Liver (tissue), 3 donors: ENCODE results near the gene FAM209B.

Source experiments
- EGR1 ChIP-seq, 2 donors: IDR thresholded peaks; 2 replicates each; pipeline ENCODE4 v1.6.1; 2016 to 2018; ENCODE audit warnings: antibody characterized with exemption in 2 of 2, low read depth in 2 of 2
- SP1 ChIP-seq: IDR thresholded peaks from 2 replicates; pipeline ENCODE4 v1.6.1; 2018; ENCODE audit warnings: antibody characterized with exemption, mild to moderate bottlenecking
- TAF1 ChIP-seq: conservative IDR thresholded peaks from 2 replicates; pipeline ENCODE4 v1.6.1; 2016; ENCODE audit warnings: antibody characterized with exemption, mild to moderate bottlenecking
- TF ChIP-seq, protein P1 (sequence below): fragments of 150-350 bp; IDR thresholded peaks from 2 replicates; pipeline ENCODE4 v1.5.1; 2017; ENCODE audit warnings: improper control_type of control experiment, low read depth, low read length; ENCODE audit not compliant: missing input control
- TF ChIP-seq, protein P2 (sequence below): IDR thresholded peaks from 2 replicates; pipeline ENCODE4 v1.6.1; 2016; ENCODE audit warnings: antibody characterized with exemption, mild to moderate bottlenecking
- TF ChIP-seq, protein P3 (sequence below): IDR thresholded peaks from 2 replicates; pipeline ENCODE4 v1.6.1; 2016; ENCODE audit warnings: antibody characterized with exemption
- donor health status: healthy.
- donor health status: healthy.

DNA sequence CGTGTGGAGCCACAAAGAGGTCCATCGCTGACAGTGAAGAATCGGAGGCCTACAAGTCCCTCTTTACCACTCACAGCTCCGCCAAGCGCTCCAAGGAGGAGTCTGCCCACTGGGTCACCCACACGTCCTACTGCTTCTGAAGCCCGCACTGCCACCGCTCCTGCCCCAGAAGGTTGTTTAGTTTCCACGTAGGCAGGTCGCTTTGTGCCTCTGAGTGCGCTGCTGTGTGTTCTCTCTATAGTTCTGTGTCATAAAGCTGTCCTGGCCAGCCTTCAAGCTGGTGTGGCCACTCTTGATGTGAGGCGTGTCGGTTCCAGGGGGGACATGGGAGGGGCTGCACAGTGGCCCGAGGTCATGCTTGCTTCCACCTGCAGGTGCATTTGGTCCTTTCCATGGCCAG lies 14.9 kb upstream of the FAM209B start:
- TF ChIP-seq, protein P1, sequence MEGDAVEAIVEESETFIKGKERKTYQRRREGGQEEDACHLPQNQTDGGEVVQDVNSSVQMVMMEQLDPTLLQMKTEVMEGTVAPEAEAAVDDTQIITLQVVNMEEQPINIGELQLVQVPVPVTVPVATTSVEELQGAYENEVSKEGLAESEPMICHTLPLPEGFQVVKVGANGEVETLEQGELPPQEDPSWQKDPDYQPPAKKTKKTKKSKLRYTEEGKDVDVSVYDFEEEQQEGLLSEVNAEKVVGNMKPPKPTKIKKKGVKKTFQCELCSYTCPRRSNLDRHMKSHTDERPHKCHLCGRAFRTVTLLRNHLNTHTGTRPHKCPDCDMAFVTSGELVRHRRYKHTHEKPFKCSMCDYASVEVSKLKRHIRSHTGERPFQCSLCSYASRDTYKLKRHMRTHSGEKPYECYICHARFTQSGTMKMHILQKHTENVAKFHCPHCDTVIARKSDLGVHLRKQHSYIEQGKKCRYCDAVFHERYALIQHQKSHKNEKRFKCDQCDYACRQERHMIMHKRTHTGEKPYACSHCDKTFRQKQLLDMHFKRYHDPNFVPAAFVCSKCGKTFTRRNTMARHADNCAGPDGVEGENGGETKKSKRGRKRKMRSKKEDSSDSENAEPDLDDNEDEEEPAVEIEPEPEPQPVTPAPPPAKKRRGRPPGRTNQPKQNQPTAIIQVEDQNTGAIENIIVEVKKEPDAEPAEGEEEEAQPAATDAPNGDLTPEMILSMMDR: no peak
- TF ChIP-seq TAF1 (no peak), EGR1 (IDR thresholded peaks at IDR 0.05; ENCODE audit: low read depth in 2 of 2) (no peak), SP1 (no peak)
- TF ChIP-seq, protein P2, sequence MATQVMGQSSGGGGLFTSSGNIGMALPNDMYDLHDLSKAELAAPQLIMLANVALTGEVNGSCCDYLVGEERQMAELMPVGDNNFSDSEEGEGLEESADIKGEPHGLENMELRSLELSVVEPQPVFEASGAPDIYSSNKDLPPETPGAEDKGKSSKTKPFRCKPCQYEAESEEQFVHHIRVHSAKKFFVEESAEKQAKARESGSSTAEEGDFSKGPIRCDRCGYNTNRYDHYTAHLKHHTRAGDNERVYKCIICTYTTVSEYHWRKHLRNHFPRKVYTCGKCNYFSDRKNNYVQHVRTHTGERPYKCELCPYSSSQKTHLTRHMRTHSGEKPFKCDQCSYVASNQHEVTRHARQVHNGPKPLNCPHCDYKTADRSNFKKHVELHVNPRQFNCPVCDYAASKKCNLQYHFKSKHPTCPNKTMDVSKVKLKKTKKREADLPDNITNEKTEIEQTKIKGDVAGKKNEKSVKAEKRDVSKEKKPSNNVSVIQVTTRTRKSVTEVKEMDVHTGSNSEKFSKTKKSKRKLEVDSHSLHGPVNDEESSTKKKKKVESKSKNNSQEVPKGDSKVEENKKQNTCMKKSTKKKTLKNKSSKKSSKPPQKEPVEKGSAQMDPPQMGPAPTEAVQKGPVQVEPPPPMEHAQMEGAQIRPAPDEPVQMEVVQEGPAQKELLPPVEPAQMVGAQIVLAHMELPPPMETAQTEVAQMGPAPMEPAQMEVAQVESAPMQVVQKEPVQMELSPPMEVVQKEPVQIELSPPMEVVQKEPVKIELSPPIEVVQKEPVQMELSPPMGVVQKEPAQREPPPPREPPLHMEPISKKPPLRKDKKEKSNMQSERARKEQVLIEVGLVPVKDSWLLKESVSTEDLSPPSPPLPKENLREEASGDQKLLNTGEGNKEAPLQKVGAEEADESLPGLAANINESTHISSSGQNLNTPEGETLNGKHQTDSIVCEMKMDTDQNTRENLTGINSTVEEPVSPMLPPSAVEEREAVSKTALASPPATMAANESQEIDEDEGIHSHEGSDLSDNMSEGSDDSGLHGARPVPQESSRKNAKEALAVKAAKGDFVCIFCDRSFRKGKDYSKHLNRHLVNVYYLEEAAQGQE: no peak
- TF ChIP-seq, protein P3, sequence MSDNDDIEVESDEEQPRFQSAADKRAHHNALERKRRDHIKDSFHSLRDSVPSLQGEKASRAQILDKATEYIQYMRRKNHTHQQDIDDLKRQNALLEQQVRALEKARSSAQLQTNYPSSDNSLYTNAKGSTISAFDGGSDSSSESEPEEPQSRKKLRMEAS: no peak
